HCT116 (cell line): ENCODE data around the gene NAPB. TPM values are rescaled to one million over a fixed set of nuclear protein-coding genes. Genes with fewer than 3 reads are reported as not detected.

ENCODE experiments used
- ATAC-seq: fragments of 200-7000 bp; cut with Tn5 transposase; 2 replicates; pipeline ENCODE4 v1.9.1; 2020; ENCODE audit warnings: mild to moderate bottlenecking, moderate library complexity
- BruUV-seq: library from RNA; stranded (reverse); fragments of 400-500 nt; replicated peaks from 2 replicates; lab custom pipeline; 2021; lab: Mats Ljungman, UMichigan
- CTCF ChIA-PET: fragments of 300-600 bp; sonication (Branson Sonifier 250); formaldehyde crosslinking; loops from one replicate; lab custom pipeline; 2021; ENCODE audit warnings: antibody characterized with exemption; lab: Charles Lee
- POLR2A ChIA-PET: fragments of 300-600, 350-600 bp; sonication (Branson Sonifier 250); formaldehyde crosslinking; loops from one replicate; lab custom pipeline; 2021; ENCODE audit warnings: antibody characterized with exemption; lab: Charles Lee
- RAD21 ChIA-PET, 2 experiments: fragments of 300-600 bp; sonication (Branson Sonifier 250); formaldehyde crosslinking; loops; one replicate each; lab custom pipeline; 2023; ENCODE audit warnings: low total read pairs in 2 of 2; ENCODE audit not compliant: uncharacterized antibody in 2 of 2, unreplicated experiment in 2 of 2, low non-redundant PET in 1 of 2; lab: Charles Lee
- DNase-seq: peaks from one replicate; pipeline ENCODE4 v3.0.0-alpha.2; 2010; ENCODE audit warnings: low read depth, low spot score
- H2AFZ ChIP-seq: fragments of 200-600 bp; shearing (Covaris generic), sonication (generic); 2 replicates; pipeline ENCODE4 v1.6.1; 2017; ENCODE audit warnings: low read depth, mixed run types, mixed read lengths, antibody characterized with exemption, low read length; ENCODE audit not compliant: poor library complexity, severe bottlenecking
- H3K27ac ChIP-seq: 2 replicates; pipeline ENCODE4 v1.5.1; 2012; ENCODE audit warnings: low read depth, low read length
- H3K27me3 ChIP-seq: fragments of 200-600 bp; sonication (generic); 2 replicates; pipeline ENCODE4 v1.6.1; 2016; ENCODE audit warnings: mixed run types, low read length, mixed read lengths; ENCODE audit not compliant: insufficient read depth
- H3K36me3 ChIP-seq, 2 experiments: fragments of 200-500 bp in 1 of 2; fragments of 200-600 bp in 1 of 2; sonication (Bioruptor generic) in 1 of 2; sonication (generic) in 1 of 2; 2 replicates each; pipeline versions ENCODE4 v1.5.1 to v1.6.1; 2014 to 2016; ENCODE audit warnings: low read length in 2 of 2, inconsistent platforms in 1 of 2, mixed read lengths in 1 of 2, mixed run types in 1 of 2; ENCODE audit not compliant: insufficient read depth in 2 of 2, control insufficient read depth in 1 of 2
- H3K4me1 ChIP-seq, 2 experiments: fragments of 200-600 bp in 1 of 2; sonication (generic) in 1 of 2; 2 replicates each; pipeline versions ENCODE4 v1.5.1 to v1.6.1; 2012 to 2017; ENCODE audit warnings: low read length in 2 of 2, inconsistent platforms in 1 of 2, mild to moderate bottlenecking in 1 of 2, mixed read lengths in 1 of 2, mixed run types in 1 of 2, moderate library complexity in 1 of 2; ENCODE audit not compliant: insufficient read depth in 2 of 2, control insufficient read depth in 1 of 2
- H3K4me2 ChIP-seq: fragments of 200-600 bp; sonication (generic); 2 replicates; pipeline ENCODE4 v1.6.1; 2017; ENCODE audit warnings: mixed run types, low read length, mixed read lengths
- H3K4me3 ChIP-seq, 2 experiments: fragments of 200-600 bp in 1 of 2; sonication (generic) in 1 of 2; replicated peaks in 1 of 2; 2 replicates each; pipeline ENCODE4 v1.5.1; 2011 to 2016; ENCODE audit warnings: low read length in 2 of 2, control low read depth in 1 of 2, low read depth in 1 of 2, mild to moderate bottlenecking in 1 of 2, mixed read lengths in 1 of 2, mixed run types in 1 of 2
- H3K79me2 ChIP-seq: fragments of 200-600 bp; sonication (generic); 2 replicates; pipeline ENCODE4 v1.6.1; 2017; ENCODE audit warnings: mild to moderate bottlenecking, mixed run types, low read length, moderate library complexity, mixed read lengths; ENCODE audit not compliant: insufficient read depth
- H3K9ac ChIP-seq: fragments of 200-600 bp; sonication (generic); 2 replicates; pipeline ENCODE4 v1.6.1; 2016; ENCODE audit warnings: low read length, mixed read lengths
- H3K9me2 ChIP-seq: fragments of 200-600 bp; sonication (generic), shearing (Covaris generic); 2 replicates; pipeline ENCODE4 v1.6.1; 2017; ENCODE audit warnings: mixed run types, mild to moderate bottlenecking, moderate library complexity; ENCODE audit not compliant: insufficient read depth
- H3K9me3 ChIP-seq, 2 experiments: fragments of 200-500 bp in 1 of 2; fragments of 200-600 bp in 1 of 2; sonication (Bioruptor generic) in 1 of 2; sonication (generic) in 1 of 2; 2 replicates each; pipeline ENCODE4 v1.6.1; 2014 to 2017; ENCODE audit warnings: low read length in 2 of 2, mixed read lengths in 2 of 2, inconsistent platforms in 1 of 2, low read depth in 1 of 2, mild to moderate bottlenecking in 1 of 2, mixed run types in 1 of 2, moderate library complexity in 1 of 2; ENCODE audit not compliant: control insufficient read depth in 1 of 2, insufficient read depth in 1 of 2
- H4K20me1 ChIP-seq: fragments of 200-600 bp; sonication (generic), shearing (Covaris generic); 2 replicates; pipeline ENCODE4 v1.6.1; 2017; ENCODE audit warnings: mixed run types, mild to moderate bottlenecking, moderate library complexity; ENCODE audit not compliant: insufficient read depth
- ELF1 ChIP-seq: IDR thresholded peaks from 2 replicates; pipeline ENCODE4 v1.6.1; 2012; ENCODE audit warnings: low read depth, borderline replicate concordance
- POLR2A ChIP-seq: IDR thresholded peaks from 2 replicates; pipeline ENCODE4 v1.7.0; 2011; ENCODE audit warnings: borderline replicate concordance; ENCODE audit not compliant: insufficient read depth, insufficient read length; ENCODE audit errors: extremely low read depth
- POLR2AphosphoS5 ChIP-seq: IDR thresholded peaks from 2 replicates; pipeline ENCODE4 v1.6.1; 2011; ENCODE audit warnings: mild to moderate bottlenecking, low read depth, low read length, moderate library complexity
- SIN3A ChIP-seq: IDR thresholded peaks from 2 replicates; pipeline ENCODE4 v1.6.1; 2012; ENCODE audit warnings: low read depth
- SP1 ChIP-seq: IDR thresholded peaks from 2 replicates; pipeline ENCODE4 v1.6.1; 2012; ENCODE audit warnings: low read depth
- YY1 ChIP-seq: IDR thresholded peaks from 2 replicates; pipeline ENCODE4 v1.6.1; 2011; ENCODE audit warnings: low read length, low read depth, moderate library complexity, mild to moderate bottlenecking; ENCODE audit not compliant: insufficient replicate concordance; ENCODE audit errors: extremely low read depth
- ZFX ChIP-seq: fragments of 450-650 bp; IDR thresholded peaks from 2 replicates; pipeline ENCODE4 v1.6.1; 2017
- ZNF274 ChIP-seq: fragments of 200-500 bp; sonication (Bioruptor generic); IDR thresholded peaks from 2 replicates; pipeline ENCODE4 v1.6.1; 2014; ENCODE audit warnings: mild to moderate bottlenecking, low read depth, low read length, inconsistent platforms
- intact Hi-C: fragments of 100-400 bp; cut with micrococcal nuclease; formaldehyde crosslinking; loops from 2 replicates; pipeline ENCODE4 v1.10.0; 2022
- total RNA-seq: library from RNA; stranded (reverse); gene quantifications from one replicate; pipeline ENCODE4 v1.2.1, GENCODE V29; 2021; ENCODE audit not compliant: unreplicated experiment
- TF ChIP-seq, protein P1 (sequence below): IDR thresholded peaks from 2 replicates; pipeline ENCODE4 v1.6.1; 2012

Gene NAPB
- total RNA-seq, 1 experiment from 2014 or later = 7.9 TPM

DNA sequence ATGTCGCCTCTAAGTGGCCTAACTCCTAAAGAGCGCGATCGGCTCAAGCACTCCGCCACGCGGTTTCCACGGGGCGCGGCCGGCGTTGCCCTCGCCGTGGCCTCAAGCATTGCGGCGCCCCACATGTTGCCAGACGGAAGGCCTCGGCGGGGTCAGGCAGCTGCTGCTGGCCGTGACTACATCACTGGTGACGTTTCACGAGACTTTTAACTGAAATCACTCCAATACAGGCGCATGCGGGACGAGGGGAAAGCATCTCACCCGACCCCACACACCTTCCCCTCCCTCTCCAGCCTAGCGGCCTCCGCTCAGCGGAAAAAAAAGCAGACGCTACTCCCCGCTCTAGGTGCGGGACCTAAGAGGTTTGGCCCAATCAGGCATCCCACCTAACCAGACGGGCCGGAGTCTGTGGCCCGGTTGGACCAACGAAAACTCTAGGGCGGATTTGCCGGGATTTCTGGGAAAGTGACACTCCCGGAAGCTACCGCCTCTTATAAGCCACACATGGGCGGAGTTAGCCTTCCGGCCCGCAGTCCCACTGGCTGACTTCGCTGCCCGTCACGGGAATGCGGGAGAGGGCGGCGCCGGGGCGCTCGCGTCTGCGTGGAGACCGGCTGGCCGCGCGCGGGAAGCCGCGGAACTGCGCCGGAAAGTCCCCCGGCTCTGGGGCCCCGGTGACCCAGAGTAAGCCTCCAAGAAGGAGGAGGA is 70.9 kb downstream of the NAPB start, which contains the start of gene NXT1:
Gene NXT1 (plus strand): TSS at position 596 of the 708 bp plus-strand sequence. CDS start 3,251 bp downstream, outside the sequence.
- Histone ChIP-seq H3K27me3 (no peaks in the 10 kb centered on the region), H4K20me1 (peaks cover 6% of the 10 kb centered on the region; the same call in 1 of the 2 replicates), H3K9me2 (no peaks in the 10 kb centered on the region), H3K4me1 (peaks cover 15 to 24% of the 10 kb centered on the region in 2 experiments)
- POLR2A ChIA-PET = interaction anchor here (0.7 to 1.8 kb wide), 9 partner anchors 8 to 658 kb away, joined by 3 to 24 read pairs (median 3); partner anchors contain the start of gene GZF1
- ATAC-seq = peak; percentile 88
- BruUV-seq = TSS peak; percentile 83
- peak; percentile 46 for TF ChIP-seq POLR2A
- peak; percentile 95 for TF ChIP-seq SP1
- peak; percentile 84 for TF ChIP-seq ZFX
- no peak for TF ChIP-seq ZNF274
- TF ChIP-seq, protein P1, sequence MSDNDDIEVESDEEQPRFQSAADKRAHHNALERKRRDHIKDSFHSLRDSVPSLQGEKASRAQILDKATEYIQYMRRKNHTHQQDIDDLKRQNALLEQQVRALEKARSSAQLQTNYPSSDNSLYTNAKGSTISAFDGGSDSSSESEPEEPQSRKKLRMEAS = peak; percentile 85
- no peak; the same call in 1 of the 2 replicates for TF ChIP-seq SIN3A
- peak; percentile 79; the same call in 1 of the 2 replicates for TF ChIP-seq ELF1
- TF ChIP-seq POLR2AphosphoS5 = peak; percentile 61; the same call in 1 of the 2 replicates
- TF ChIP-seq YY1 = no peak
- TF ChIP-seq, all 23 proteins: peak for 6
- peak within 1 kb of the TSS; percentile 100 for H3K4me2 ChIP-seq
- peak within 1 kb of the TSS; percentile 96 for H3K9ac ChIP-seq
- intact Hi-C loops = loop anchor here (1.0 to 10.0 kb wide), 3 partner anchors 8 to 256 kb away; no protein-coding TSS in a partner anchor
- H3K9me3 ChIP-seq = no peaks in the 10 kb centered on the region
- peaks cover 48% of the 10 kb centered on the region for H3K79me2 ChIP-seq
- H3K36me3 ChIP-seq = peaks cover 2 to 19% of the 10 kb centered on the region in 2 experiments; a peak in 2 of 4 replicates
- CTCF ChIA-PET = interaction anchor here (0.6 to 3.0 kb wide), 9 partner anchors 7 to 1984 kb away, joined by 3 to 25 read pairs (median 4); no protein-coding TSS in a partner anchor
- H2AFZ ChIP-seq = peak within 1 kb of the TSS; percentile 65
- peak; percentile 98 for DNase-seq
- peak within 1 kb of the TSS; percentile 99 for H3K27ac ChIP-seq
- H3K4me3 ChIP-seq = peak within 1 kb of the TSS; percentile 92 to 99
- RAD21 ChIA-PET = interaction anchor here in 1 of 2 experiments (1.1 kb wide), 1 partner anchor 10 kb away, joined by 4 read pairs; no protein-coding TSS in a partner anchor
